Hematopoietic multipotent progenitor cell treated with erythropoietin and hydrocortisone succinate and interleukin-3 and kit ligand, for 6 days (in vitro differentiated cells): Measurements from ENCODE around the gene PTPRR.

ENCODE experiments used
- DNase-seq: peaks from one replicate; pipeline ENCODE4 v3.0.0-alpha.2; 2015

PTPRR gene

DNA sequence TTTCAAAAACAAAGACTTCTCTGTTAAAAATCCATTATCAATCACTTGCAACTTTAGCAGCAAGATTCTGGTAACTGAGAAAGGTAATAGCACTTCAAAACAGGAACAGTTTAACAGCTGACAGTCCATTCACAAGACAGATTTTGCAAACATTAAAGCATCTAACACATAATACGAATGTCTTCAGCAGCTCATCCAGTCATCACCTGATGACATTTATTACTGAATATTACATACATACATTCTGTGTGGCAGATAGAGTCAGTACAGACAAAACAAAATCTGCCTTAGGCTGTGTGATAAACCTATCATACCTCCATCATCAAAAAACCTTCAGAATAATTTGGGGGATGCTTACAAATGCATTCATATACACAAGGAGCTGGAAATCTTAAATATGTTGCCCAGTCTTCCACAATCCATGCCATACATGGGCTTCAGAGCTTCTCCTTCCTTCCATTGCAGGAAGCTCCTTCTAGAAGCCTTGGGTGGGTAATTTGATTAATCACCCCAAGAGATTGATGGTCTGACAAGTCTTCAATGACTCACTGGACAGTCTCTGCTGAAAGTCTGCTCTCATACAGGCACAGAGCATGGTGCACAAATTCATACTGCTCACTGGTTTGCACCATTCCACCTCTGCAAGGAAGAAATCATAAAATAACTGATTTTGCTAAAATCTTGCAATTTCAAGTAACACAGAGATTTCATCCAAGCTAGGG is 281.7 kb downstream of the PTPRR start:
- no peak for DNase-seq

- no peak for DNase-seq
Measured at GRCh38 chr12:70637303-70638085, 283.0 kb downstream of the PTPRR start, which contains the start of gene PTPRB. Gene PTPRB (minus strand): TSS chr12:70637429. CDS start chr12:70637395, 34 bp downstream.

- DNase-seq = no peak
Measured at GRCh38 chr12:70635755-70636154, 284.8 kb downstream of the PTPRR start.

DNA sequence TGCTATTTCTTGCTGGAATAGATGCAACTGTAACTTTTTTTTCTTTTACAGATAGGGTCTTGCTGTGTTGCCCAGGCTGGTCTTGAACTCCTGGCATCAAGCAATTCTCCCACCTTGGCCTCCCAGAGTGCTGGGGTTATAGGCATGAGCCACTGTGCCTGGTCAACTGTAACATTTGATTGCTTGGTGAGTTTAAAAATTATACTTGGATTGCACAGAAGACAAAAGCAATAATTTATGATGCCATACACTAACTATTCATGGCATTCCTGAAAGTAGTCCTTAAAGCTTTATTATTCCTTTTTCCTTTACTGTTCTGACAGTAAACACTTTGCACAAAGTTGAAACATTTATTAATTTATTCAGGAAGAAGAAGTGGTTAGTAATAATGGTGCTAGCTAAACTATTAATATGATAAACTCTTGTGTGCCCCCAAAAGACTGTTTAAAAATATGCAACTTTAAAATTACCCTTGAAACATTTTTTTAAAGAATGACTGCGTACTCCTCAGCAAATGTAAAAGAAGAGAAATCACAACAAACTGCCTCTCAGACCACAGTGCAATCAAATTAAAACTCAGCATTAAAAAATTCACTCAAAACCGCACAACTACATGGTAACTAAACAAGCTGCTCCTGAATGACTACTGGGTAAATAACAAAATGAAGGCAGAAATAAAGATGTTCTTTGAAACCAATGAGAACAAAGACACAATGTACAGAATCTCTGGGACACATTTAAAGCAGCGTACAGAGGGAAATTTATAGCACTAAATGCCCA is 291.6 kb downstream of the PTPRR start:
- no peak for DNase-seq

DNA sequence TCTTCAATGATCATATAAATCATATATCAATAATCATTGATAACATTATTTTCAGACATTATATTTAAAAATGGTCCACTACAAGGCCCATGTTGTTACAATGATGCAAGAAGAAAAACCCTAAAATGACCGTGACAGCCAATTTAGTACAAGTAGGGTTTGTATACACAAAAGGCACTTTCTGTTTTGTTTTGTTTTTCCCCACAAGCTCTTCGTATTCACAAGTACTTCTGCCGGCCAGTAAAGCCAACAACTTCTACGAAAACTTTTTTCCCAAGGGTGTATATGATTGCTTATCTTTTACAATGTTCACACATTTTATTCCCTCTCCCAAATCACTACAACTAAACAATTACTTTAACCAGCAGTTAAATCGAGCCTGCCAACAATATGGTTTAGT is 292.9 kb downstream of the PTPRR start:
- no peak for DNase-seq

DNA sequence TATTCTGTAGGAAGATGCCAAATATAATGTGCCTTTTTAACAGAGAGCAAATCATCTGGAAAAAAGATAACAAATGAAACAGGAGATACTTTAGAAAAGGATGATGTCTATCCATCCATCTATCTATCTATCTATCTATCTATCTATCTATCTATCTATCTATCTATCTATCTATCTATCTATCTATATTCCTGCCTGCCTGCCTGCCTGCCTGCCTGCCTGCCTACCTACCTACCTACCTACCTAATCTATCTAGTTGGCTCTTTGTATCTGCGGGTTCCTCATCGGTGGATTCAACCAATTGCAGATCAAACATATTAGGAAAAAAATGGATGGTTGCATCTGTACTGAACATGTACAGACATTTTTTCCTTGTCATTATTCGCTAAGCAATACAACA is 294.4 kb downstream of the PTPRR start:
- no peak for DNase-seq

GRCh38 chr12:70619471-70620152 is 300.9 kb downstream of the PTPRR start:
- DNase-seq = peak; percentile 15

DNA sequence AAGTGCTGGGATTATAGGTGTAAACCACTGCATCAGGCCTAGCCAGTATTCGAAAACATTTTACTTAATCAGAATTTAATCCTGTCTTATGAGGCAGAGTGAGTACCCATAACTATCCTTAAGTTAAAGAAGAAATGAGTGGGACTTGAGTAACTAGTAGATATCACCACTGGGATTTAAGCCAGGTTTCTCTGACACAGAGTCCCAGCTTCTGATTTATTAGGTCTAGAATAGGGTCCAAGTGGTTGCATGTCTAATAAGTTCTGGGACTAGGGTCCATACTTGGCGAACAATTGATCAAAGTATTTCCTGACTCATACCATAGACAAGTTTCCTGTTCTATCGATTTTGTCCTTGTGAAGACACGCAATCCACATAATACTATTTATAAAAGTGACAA is 302.2 kb downstream of the PTPRR start:
- DNase-seq = no peak

DNA sequence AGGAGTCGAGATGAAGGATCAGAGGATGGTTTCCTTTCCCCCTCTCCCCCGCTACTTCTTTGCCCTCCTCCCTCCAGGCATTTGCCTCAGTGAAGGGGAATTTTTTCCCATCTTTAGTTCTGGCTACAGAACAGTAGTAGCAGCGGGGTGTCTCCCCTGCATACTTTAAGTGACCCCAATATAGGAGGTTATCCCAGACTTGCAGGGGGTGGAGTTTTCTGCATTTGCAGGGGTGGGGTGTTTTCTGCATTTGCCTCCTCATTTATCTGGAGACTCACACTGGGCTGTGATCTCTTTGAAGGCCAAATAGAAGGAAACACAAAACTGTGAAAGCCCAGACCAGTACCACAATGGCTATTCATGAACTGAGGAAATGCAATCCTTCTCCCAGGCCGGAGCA is 303.1 kb downstream of the PTPRR start:
- DNase-seq = no peak

GRCh38 chr12:70615174-70615866 is 305.2 kb downstream of the PTPRR start:
- no peak for DNase-seq

DNA sequence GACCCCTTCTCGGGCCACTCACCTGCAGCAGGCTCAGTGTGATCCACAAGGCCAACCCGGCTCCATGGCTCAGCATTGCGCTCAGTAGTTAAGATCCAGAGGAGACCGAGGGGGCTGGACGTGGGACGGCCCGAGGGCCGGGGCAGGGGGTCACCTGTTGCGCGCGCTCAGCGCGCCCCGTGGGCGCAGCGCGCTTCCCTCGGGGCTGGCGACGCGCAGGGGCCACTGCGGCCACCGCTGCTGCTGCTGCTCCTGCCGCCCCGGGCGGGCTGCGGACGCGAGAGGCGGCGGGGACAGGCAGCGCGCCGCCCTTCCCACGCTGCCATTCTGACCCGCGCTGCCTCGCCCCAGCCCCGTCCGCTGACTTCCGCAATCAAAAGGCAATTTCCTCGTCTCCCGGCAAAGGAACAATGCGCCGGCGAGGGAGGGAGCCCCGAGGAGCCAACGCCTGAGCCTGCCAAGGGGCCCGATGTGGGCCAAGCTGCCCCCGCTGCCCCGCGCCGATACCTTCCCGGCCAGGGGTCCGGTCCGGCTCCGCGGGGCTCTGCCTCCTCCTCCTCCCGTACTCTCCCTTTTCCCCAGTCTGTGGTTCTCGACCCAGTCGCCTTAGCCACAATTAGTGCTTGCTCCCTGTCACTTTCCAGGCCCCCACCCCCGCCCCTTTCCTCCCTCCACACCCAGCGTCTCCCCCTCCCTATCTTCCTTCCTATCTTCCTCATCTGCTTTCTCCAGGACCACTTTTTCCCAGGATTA is 310.6 kb downstream of the PTPRR start:
- DNase-seq = peak; percentile 45

GRCh38 chr12:70609203-70609602 is 311.3 kb downstream of the PTPRR start:
- DNase-seq = no peak

DNA sequence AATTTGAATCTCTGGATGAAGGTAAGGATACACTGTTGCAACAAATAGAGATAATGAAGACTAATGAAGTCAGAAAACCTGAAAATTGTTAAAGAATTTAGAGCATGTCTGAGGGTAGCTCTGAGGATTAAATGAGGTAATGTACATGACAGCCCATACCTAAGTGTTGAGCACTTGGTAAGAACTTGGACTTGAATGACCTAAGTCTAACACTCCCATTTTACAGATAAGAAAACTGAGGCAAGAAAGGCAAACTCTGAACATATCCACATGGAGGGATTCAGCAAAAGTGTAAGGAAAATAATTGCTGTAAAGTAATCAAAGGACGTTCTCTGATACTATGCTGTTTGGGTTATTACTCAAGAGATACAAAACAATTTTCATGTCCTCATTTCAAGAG is 312.4 kb downstream of the PTPRR start:
- no peak for DNase-seq

- DNase-seq = no peak
Measured at GRCh38 chr12:70607107-70607506, 313.4 kb downstream of the PTPRR start.

DNA sequence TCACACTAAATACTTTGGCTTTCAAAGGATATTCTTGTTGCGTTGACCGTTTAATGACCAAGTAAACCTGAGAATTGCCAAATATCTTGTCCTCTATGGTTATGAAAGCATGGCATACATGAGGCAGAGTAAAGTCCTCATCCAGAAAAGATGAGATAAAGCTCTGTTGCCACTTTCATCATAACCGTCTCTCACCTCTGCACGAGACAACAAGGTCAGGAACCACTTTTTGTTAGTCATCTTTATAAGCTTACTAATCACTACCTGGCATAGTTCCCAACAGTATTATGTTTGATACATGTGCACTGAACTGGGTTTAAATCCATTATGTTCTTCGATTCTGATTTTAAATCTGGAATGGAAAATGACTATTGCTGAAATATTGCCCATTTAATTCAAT is 314.6 kb downstream of the PTPRR start:
- DNase-seq = no peak

- no peak for DNase-seq
Measured at GRCh38 chr12:70604662-70605061, 315.9 kb downstream of the PTPRR start.

DNA sequence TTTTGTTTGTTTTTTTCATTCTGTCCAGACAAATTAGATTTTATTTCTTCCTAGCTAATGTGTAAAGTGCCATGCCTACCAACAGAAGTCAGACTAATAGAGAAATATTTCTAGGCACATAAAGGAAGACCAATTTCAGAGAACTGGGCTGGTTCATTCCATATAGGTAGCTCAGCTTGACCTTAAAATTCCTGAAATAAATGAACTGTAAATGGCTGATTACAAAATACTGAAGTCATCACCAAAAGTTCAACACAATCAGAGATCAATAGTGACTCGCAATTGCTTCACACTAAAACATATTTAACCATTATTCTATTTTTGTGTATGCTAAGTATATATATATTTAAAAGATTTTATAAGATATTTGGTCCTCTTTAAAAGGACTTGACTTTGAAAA is 317.5 kb downstream of the PTPRR start:
- no peak for DNase-seq

DNA sequence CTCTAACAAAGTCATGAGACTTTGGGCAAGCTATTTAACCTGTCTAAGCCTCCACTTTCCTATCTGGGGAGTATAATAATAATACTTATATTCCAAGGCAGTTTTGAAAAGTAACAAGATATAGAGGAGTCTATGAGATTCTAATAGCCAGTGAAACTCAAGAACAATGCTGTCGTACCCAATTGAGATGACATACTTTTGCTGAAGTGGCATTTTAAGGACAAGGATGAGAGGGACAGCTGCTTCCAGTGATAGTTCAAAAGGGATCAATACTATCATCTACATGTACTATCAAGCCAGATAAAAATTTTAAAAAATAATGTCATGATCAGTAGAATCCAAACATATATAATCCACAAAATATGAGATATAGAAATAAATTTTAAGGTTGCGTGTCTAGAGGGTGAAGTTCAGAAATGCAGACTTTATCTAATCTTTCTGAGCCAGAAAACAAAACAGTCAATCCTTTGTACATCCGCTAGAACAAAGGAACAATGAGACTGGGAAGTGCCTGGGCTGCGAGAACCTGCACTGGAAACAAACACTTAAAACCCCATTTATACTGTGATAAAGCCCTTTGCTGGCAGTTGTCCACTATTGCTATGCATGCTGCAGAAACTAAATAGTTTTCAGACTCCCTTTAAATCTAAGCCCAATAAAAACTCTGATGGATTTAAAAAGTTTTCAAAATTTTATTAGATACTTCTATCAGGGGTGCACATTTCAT is 321.9 kb downstream of the PTPRR start:
- DNase-seq = no peak

DNA sequence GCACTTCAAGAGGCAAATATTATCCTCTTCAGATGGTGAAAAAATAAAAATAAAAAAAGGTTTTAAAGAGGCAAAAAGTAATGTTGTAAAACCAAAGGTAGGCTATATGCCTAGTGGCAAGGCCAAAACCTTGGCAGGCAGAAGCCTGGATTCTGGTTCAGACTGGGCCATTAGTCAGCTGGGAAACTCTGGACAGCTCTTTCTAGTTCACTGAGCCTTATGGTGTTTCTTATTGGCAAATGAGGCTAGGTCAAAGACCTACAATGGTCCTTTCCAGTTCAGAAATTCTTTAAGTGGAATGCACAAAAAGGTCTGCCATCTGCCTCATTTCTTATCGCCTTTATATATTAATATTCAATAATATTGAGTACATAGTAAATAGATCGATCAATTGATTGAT is 327.9 kb downstream of the PTPRR start:
- DNase-seq = no peak

GRCh38 chr12:70590549-70591226 is 329.9 kb downstream of the PTPRR start:
- no peak for DNase-seq
